Stimulated activated CD8-positive, alpha-beta memory T cell treated with anti-CD3 and anti-CD28 coated beads, Interleukin-12 subunit alpha, Interleukin-12 subunit beta, amount 100 ng/mL, for 24 hours (primary cell): ENCODE results near the gene SOD1.
"Not testable (repeated sequence)": the region's sequence is repeated elsewhere in the genome, so short reads cannot be mapped to it uniquely, and the experiment has no call there.

Experiments
- DNase-seq: peaks from one replicate; pipeline ENCODE4 v3.0.0-alpha.2; 2020; ENCODE audit errors: extremely low read depth

The SOD1 gene

DNA sequence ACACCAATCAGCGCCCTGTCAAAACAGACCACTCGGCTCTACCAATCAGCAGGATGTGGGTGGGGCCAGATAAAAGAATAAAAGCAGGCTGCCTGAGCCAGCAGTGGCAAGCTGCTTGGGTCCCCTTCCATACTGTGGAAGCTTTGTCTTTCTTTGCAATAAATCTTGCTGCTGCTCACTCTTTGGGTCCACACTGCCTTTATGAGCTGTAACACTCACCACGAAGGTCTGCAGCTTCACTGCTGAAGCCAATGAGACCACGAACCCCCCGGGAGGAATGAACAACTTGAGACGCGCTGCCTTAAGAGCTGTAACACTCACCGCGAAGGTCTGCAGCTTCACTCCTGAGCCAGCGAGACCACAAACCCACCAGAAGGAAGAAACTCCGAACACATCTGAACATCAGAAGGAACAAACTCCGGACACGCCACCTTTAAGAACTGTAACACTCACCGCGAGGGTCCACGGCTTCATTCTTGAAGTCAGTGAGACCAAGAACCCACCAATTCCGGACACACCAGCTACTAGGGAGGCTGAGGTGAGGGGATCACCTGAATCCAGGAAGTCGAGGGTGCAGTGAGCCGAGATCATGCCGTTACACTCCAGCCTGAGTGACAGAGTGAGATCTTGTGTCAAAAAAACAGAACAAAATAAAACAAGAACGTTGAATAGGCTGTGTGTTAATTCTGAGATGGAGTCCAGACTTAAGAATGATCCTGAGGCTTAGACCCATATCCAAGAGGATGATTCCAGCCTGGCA is 4.5 kb upstream of the SOD1 start:
- not testable (repeated sequence) for DNase-seq

DNA sequence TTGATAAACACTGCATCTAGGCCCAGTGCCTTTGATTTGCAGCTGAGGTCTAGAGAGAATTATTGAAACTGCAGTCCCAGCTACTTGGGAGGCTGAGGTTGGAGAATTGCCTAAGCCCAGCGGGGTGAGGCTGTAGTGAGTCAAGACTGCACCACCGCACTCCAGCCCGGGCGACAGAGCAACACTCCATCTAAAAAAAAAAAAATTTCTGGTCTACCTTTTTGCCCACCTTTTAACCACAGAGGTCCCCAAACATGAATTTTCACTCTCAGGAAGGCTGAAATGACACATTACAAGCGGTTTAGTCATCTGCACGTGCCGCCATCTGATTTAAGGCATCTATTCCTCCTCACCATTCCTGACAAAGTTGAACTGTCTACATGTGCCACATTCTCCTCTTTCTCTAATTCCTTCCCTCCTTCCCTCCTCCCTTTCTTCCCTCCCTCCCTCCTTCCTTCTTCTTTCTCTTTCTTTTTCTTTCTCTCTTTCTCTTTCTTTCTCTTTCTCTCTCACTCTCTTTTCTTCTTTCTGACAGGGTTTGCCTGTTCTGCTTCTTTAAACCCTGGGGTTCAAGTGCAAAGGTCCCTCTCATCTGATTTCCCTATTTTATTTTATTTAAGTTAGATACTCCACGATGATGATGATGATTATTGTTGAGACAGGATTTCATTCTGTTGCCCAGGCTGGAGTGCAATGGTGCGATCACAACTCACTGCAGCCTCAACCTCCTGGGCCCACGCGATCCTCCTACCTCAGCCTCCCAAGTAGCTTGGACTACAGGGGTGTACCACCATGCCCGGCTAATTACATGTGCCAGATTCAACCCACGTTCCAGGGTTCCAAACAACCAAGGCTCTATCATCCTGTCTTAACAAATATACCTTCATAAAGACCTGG is 3.0 kb upstream of the SOD1 start:
- no peak for DNase-seq

DNA sequence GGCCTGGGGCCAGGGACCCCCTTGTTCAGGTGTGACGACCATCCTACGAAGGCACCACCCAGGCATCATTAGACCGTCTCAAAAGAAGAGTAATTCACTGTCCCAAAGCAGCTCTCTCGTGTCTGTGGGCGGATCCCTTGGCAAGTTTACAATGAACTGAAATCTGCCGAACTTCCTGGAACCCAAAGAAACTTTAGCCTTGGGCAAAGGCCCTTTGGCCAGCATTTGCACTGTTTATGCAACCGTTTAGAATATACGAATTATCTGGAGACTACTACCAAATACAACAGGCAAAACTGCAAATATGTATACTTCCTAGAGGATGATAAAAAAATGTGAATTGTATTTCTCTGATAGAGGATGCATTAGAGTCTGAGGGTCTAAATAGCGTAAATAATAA is 1.4 kb upstream of the SOD1 start:
- no peak for DNase-seq

DNA sequence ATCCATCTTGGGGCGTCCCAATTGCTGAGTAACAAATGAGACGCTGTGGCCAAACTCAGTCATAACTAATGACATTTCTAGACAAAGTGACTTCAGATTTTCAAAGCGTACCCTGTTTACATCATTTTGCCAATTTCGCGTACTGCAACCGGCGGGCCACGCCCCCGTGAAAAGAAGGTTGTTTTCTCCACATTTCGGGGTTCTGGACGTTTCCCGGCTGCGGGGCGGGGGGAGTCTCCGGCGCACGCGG is 282 bp upstream of the SOD1 start:
- DNase-seq: no peak

DNA sequence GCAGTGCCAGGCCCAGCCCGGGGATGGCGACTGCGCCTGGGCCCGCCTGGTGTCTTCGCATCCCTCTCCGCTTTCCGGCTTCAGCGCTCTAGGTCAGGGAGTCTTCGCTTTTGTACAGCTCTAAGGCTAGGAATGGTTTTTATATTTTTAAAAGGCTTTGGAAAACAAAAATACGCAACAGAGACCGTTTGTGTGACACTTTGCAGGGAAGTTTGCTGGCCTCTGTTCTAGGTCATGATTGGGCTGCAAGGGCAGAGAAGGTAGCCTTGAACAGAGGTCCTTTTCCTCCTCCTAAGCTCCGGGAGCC is 719 bp downstream of the SOD1 start:
- DNase-seq: no peak

DNA sequence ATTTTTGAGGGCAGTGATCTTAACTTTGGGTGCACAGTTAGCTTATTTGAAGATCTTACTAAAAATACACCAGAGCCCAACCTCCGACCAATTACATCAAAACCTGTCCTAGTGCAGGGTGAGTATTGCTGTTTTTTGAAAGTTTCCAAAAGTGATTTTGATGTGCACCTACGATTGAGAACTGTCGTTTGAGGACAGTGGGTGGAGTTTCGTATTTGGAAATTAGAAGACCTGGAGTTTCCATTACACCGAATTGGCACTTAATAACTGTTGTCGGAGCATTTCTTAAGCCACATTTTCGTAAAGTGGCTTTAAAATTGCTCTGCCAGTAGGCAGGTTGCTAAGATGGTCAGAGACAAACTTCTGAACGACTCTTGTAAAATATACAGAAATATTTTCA is 1.1 kb downstream of the SOD1 start:
- DNase-seq: no peak

DNA sequence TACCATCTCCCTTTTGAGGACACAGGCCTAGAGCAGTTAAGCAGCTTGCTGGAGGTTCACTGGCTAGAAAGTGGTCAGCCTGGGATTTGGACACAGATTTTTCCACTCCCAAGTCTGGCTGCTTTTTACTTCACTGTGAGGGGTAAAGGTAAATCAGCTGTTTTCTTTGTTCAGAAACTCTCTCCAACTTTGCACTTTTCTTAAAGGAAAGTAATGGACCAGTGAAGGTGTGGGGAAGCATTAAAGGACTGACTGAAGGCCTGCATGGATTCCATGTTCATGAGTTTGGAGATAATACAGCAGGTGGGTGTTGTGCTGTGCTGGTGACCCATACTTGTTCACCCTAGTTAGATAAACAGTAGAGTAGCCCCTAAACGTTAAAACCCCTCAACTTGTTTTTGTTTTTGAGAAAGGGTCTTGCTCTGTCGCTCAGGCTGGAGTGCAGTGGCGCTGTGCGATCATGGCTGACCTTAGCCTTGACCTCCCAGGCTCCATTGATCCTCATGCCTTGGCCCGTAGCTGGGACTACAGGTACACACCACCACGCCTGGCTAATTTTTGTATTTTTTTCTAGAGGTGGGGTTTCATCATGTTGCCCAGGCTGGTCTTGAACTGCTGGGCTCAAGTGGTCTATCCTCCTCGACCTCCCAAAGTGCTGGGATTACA is 4.2 kb downstream of the SOD1 start:
- DNase-seq: no peak

DNA sequence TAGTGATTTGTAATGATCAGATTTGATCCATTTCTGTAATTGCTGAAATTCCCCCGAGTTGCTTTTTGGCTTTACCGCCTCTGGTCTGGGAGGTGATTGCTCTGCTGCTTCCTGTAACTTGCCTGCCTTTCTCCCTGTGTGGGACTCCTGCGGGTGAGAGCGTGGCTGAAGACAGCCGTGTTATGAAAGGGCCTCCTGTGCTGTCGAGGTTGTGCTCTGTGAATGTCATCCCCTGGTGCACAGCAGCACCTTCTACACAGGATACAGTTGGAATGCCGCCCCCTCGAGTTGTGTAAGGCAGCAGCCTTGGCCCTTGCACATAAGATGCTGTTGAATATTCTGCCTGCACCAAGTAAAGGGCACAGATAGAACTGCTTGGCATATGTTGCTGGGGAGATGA is 5.9 kb downstream of the SOD1 start:
- DNase-seq: no peak

DNA sequence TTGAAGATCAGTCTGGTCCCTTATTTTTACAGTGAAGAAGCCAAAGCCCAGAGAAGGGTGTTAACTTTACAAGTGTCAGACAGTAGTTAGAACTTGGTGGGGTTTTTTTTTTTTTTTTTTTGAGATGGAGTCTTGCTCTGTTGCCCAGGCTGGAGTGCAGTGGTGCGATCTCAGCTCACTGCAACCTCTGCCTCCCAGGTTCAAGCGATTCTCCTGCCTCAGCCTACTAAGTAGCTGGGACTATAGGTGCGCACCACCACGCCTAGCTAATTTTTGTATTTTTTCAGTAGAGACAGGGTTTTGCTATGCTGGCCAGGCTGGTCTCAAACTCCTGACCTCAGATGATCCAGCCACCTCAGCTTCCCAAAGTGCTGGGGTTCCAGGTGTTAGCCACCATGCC is 6.4 kb downstream of the SOD1 start:
- not testable (repeated sequence) for DNase-seq

DNA sequence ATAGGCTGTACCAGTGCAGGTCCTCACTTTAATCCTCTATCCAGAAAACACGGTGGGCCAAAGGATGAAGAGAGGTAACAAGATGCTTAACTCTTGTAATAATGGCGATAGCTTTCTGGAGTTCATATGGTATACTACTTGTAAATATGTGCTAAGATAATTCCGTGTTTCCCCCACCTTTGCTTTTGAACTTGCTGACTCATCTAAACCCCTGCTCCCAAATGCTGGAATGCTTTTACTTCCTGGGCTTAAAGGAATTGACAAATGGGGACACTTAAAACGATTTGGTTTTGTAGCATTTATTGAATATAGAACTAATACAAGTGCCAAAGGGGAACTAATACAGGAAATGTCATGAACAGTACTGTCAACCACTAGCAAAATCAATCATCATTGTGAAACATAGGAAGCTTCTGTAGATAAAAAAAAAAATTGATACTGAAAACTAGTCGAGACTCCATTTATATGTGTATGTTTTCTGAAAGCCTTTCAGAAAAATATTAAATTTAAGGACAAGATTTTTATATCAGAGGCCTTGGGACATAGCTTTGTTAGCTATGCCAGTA is 7.0 kb downstream of the SOD1 start:
- no peak for DNase-seq

DNA sequence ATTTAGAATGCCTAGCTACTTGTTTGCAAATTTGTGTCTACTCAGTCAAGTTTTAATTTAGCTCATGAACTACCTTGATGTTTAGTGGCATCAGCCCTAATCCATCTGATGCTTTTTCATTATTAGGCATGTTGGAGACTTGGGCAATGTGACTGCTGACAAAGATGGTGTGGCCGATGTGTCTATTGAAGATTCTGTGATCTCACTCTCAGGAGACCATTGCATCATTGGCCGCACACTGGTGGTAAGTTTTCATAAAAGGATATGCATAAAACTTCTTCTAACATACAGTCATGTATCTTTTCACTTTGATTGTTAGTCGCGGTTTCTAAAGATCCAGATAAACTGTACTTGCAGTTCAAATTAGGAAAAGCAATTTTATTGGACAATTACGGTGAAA is 7.6 kb downstream of the SOD1 start:
- no peak for DNase-seq

DNA sequence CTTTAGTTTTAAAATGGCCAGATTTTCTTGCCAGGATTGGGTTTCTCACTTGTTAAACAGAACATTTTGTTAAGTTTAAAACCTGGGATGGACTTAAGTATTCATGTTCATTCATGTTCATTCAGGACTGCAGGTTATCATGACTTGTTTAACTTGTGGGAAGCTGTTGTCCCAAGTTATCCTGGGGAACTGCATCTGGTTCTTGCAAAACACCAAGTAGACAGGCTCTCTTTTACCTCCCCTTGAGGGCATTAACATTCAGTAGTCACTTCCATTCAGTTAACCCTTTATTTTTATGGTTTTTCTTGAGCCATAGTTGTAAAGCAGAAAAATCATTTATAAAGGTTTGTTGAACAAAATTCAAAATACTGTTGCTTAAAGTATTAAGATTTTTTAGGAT is 8.1 kb downstream of the SOD1 start:
- no peak for DNase-seq

DNA sequence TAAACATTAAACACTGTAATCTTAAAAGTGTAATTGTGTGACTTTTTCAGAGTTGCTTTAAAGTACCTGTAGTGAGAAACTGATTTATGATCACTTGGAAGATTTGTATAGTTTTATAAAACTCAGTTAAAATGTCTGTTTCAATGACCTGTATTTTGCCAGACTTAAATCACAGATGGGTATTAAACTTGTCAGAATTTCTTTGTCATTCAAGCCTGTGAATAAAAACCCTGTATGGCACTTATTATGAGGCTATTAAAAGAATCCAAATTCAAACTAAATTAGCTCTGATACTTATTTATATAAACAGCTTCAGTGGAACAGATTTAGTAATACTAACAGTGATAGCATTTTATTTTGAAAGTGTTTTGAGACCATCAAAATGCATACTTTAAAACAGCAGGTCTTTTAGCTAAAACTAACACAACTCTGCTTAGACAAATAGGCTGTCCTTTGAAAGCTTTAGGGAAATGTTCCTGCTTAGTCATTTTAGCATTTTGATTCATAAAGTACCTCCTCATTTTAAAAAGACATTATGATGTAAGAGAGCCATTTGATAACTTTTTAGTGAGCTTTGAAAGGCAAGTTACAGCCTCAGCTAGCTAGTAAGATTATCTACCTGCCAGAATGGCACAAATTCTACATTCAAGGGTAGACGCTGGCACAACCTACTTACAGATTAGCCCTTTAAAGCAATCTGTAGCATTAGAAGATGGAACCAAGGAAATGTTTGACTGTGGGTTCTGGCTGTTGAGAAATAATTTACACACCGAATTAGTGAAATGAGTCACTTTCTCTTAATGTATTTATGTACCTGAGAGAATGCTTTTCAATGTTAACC is 9.4 kb downstream of the SOD1 start:
- no peak for DNase-seq

DNA sequence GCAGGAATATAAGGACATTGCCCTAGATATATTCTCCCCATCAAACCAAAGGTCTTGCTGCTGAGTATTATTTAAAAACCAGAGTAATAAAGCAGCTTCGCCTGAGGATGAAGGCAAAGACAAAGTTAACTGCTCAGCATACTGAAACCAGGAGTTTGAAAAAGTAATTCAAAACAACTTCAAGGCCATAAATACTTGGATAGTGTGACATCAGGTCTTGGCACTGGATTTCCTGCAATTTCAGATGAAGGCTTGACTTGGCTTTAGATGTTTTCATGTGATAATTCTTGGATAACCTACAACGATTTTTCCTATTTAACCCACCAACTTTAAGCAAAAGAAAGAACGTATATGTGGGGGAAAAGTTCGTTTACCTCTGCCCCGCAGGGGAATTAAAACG is 10.6 kb downstream of the SOD1 start:
- DNase-seq: no peak

DNA sequence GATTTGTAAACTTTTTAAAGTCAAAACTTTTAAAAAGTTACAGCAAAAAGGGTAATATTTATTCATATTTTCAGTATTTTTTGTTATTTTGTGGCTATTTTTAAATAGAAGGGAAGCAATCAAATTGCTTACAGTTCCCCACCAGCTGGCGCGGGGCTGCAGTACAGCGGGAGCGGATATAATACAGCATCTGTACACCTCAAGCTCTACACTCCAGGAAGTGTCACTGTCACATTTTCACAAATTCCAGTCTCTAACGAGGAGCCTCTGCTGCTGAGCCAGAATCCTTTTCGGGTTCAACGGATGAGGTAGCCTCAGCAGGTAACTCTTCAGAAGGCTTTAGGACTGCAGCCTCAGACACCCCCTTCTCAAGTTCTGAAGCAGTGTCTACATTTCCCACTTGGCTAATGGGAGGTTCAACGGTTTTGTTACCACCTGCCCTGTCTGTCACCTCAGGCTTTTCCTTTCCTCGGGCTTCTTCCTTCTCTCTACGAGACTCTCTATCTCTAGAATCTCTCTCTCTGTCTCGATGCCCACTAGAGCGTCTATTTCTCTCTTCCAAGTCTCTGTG is 11.7 kb downstream of the SOD1 start:
- DNase-seq: no peak

DNA sequence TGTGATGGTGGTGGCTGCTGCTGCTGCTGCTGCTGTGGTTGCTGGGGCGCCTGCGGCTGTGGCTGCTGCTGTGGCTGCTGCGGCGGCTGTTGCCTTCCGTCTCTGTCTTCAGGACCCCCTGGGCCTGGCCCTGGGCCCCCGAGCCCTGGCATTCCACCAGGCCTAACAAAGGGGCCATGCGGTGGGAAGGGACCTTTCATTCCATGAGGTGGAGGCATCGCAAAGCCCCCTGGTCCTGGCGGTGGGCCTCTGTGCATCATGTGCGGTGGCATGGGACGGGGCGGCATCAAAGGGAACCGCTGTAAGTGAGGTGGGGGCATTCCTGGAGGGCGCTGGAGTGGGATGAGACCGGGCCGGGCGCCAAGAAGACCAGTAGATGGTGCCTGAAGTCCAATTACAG is 12.4 kb downstream of the SOD1 start:
- no peak for DNase-seq

DNA sequence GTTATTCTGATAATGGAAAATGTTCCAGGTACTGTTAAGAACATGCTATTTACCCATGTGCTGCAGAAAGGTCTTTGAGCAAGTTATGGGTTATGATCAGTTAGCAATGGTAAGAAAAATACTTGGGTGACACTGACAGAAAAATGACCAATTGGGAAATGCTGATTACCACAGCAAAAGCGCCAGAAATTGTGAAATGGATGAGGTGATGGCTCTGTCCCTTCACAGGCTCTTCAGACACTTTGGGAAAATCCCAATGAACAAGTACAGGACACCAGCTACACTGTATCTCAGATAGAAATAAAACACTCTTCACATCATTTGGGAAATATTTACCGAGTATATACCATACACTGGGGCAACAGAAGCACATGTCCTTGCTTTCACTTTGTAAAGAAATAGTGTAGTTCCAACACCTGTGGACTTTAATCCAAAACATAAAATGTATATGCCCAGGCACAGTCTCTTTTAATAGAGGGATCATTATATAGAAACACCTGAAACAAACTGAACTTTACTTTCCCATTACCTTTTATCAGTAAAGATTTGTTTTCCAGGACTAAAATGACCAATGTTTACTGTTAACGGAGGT is 13.9 kb downstream of the SOD1 start:
- no peak for DNase-seq

DNA sequence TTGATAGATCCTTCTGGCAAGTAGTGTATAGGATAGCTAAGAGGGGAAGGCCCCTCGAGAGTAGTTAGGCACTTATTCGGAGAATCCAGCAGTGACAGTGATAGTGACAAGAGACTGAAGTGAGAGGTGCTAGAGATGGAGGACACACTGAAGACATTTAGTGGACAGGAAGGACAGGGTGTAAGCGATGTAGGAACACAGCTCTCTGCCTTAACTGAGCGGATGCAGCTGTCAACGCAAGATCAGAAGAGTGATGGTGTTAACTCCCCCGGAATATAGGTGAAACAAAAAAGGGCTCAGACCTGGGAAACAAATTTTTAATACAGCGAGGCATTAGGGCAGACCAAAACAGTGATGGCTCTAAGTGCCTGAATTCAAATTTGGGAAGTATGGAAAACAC is 15.8 kb downstream of the SOD1 start:
- no peak for DNase-seq

DNA sequence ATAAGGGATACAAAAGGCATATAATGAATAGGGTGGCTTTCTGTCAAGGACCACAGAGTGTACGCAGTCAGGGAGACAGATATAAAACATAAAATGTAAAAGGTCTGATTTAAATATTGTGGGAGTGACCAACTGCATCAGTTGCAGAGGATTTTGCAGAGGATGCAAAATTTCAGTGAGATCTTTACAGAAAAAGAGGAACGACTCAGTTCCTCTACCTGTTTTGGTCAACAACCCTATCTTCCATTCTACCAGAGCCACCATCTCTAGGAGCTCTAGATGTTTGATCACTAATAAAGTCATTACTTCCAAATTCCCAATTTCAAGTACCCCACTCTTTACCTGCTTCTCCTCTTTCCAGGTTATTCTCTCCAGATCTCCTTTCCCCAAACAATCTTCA is 16.5 kb downstream of the SOD1 start:
- no peak for DNase-seq

DNA sequence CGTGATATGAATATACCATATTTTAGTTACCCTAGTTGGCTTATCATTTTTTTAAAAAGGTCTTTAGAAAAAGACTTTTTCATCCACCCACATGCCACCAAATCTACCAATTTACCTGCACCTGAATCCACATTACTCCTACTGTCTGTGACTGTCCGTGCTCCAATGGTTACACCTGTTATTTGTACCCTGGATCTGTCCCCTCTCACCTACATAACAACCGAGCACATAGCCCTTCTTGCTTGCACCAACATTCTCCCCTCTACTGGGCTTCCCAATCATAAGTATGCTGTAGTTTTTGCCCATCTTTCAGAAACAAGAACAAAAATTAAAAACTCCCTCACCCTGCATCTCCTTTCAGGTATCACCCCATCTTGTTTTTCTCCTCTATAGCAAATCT is 17.6 kb downstream of the SOD1 start:
- no peak for DNase-seq

DNA sequence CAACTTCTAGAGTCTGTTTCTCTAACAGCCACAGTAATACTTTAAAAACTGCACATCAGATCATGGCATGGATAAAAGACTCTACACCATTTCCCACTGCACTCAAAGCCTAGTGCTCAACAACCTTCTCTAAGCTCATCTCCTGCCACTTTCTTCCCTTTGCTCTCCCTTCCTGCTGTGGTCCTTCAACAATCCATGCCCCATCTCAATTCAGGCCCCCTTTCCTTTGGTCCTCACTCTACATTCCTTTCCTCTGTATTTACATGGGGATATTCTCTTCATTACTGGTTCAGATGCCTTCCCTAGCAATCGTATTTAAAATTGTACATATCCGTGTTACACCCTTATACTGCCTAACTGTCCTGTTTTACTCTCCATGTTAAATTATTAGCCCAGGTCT is 19.0 kb downstream of the SOD1 start:
- DNase-seq: no peak
